GM19023 (cell line): ENCODE data around the gene TMEM184C.

Experiments used
- ATAC-seq: cut with Tn5 transposase; IDR thresholded peaks from one replicate; pipeline ENCODE4 v1.9.1; 2021; ENCODE audit warnings: mild to moderate bottlenecking, moderate library complexity; ENCODE audit not compliant: unreplicated experiment

TMEM184C gene

DNA sequence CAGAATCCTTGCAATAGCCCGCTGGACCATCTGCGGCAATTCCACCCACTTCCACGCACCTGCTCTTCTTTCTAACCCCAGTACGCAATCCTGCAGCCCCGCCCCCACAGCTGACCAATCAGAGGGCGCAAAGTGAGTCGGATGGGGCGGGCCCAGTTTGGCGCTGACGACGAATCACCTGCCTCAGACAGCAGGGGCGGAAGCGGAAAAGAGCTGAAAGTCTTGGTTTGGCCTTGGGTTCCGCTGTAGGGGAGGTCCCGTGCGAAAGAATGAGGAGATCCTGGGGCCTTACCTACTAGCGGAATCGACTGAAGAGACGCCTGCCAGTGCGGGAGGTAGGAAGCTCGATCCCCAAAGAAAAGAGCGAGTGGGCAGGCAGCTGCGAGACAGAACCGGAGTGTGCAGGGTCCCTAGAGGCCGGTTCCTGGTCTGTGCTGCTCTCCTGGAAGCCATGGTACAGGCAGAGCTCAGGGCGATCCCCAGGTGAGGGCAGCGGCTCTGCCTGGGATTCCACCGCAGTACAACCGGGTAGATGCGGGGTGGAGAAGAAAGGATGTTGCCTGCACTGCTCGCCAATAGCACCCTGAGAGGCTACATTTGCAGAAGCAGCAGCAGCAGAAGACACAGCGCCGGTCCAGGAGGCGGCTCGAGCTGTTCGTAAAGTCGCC is at the start of gene TMEM184C:
Gene TMEM184C (plus strand): TSS at position 225 of the 668 bp plus-strand sequence. CDS start 560 bp downstream, outside the sequence.
- peak; percentile 100 for ATAC-seq

DNA sequence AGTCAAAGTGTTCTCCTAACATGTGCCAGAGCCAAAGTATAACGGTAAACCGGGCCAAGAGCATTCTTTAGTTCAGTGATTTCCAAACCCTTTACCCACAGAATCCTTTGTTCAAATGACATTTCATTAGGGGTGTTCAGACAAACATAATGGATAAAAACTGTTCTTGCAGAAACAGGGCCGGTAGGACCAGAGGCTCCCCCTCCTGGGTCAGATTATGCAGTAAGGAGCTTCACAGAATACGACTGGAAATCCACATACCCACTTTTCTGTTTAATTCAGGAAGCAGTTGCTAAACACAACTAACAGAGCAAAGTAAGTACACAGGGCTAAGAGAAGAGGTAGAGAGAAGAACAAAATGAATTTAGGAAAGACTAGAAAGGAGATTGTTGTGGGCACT is 46.6 kb upstream of the TMEM184C start:
- no peak for ATAC-seq

DNA sequence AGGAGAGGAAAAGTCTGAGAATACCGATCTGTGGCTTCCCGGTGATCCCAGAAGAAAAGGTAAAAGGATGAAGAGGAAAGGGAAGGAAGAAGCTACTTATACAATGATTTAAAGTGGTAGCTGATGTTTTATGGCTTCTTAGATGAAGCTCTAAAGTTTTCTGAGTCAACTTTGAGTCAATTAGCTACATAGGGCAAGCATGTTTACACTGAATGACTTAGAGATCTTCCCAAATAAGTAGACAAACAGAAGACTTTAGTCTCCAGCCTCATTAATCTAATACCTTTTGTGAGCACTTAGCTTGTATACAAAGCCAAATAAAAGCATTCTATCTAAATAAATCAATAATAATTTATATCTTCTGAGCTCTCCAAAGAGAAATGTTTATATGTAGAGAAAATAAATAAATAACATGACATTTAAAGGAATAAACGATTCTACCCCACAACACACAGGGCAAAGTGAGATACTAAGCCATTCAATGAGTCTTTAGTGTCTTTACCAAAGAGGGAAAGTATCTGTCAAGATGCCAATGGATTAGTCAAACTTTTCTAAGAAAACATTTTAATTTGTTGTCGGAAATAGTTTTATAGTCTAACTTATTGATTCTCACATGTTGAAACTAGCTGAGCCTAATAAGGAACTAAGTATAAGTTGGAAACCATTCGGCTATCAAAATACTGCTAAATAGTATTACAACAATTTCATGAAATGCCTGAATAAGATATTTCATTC is 46.0 kb upstream of the TMEM184C start:
- no peak for ATAC-seq

GRCh38 chr4:147576084-147576483 is 41.1 kb upstream of the TMEM184C start:
- ATAC-seq, result no peak

DNA sequence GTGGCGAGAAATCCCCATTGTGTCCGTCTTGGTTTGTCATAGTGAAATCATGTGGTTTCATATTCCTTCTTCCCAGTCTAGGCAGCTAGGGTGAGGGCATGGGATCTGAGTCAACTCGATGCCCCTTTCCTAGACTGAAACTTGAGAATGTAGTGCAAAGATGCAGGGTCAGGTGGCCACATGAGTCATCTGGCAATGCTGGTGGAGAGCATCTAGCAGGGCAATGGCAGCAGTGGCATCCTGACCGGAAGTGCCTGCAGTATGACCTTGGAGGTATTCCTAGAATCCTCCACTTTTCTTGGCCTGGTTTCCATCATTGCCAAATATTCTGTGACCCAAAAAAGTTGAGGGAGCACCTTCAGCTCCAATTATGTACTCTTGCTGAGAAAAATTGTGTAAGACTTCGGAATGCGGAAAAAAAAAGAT is 39.1 kb upstream of the TMEM184C start:
- ATAC-seq, result no peak

GRCh38 chr4:147578593-147578992 is 38.6 kb upstream of the TMEM184C start:
- ATAC-seq, result no peak

DNA sequence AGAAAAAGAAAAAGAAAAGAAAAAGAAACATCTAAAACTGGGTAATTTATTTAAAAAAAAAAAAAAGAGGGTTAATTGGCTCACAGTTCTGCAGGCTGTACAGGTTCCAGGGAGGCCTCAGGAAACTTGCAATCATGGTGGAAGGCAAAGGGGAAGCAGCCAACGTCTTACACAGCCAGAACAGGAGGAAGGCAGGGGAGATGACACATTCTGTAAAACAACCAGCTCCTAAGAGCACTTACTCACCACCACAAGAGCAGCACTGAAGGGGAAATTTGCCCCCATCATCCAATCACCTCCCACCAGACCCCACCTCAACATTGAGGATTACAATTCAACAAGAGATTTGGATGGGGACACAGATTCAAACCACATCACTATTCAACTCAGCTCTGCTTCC is 36.8 kb upstream of the TMEM184C start:
- no peak for ATAC-seq

- no peak for ATAC-seq
Measured at GRCh38 chr4:147581606-147582350, 35.4 kb upstream of the TMEM184C start.

DNA sequence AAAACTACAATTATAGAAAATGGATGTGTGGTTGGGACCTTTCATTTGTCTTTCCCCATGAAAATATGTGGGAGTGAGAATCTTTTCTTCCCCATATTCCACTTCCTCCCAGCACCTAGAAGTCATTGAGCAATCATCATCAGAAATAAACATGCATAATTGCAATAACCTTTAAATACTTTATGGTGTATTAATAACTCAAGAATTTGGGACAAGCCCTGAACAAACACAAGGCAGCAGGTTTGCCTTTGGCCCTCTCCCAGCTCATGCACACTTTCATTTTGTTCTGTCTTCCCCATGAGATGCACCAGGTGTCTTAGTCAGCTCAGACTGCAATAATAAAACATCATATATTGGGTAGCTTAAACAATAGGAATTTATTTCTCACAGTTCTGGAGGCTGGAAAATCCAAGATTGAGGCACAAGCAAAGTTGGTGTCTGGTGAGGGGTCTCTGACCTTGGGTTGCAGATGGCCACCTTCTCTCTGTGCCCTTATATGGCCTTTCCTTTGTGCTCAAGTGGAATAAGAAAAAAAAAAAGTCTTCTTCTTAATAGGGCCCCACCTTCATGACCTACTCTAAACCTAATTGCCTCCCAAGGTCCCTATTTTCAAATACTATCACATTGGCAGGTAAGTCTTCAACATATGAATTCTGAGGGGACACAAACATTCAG is 34.7 kb upstream of the TMEM184C start:
- ATAC-seq, result no peak

GRCh38 chr4:147583876-147584275 is 33.3 kb upstream of the TMEM184C start:
- no peak for ATAC-seq

GRCh38 chr4:147586032-147586431 is 31.2 kb upstream of the TMEM184C start:
- no peak for ATAC-seq

DNA sequence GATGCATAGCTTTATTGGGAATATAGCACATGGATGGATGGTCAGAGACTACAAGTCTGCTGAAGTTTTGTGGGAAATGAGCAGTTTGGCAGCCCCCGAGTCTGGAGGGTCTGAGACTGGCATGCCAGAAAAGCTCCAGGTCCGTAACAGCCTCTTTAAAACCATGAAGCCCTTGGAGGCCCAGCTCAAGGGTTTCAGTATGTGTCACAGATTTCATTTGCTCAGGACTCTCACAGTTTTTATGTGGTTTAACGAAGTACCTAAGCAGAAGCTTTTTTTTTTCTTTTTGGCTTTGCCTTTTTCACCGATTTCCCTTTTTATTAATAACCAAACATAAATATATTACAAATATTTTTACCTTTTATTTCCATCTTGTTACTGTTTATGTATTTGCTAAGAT is 30.6 kb upstream of the TMEM184C start:
- no peak for ATAC-seq

GRCh38 chr4:147587041-147587440 is 30.2 kb upstream of the TMEM184C start:
- no peak for ATAC-seq

DNA sequence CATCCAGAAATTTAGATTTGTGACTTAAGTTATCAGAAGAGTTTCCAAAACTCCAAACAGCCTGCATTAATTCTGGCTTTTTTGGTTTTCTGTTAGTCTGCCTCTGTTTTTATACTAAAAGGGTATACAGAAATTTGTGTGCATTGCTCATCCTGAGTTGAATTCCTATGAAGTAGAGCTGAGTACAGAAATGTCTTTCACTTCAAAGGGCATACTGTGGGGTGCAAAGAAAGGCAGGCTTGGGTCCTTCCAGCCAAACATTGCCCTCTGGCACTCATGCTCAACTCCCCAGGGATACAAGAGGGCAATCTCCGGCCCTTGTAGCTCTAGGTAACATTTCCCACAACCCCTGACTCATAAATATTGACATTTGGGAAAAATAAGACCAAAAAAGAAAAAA is 27.6 kb upstream of the TMEM184C start:
- ATAC-seq, result no peak

- ATAC-seq, result no peak
Measured at GRCh38 chr4:147590249-147590920, 26.8 kb upstream of the TMEM184C start.

DNA sequence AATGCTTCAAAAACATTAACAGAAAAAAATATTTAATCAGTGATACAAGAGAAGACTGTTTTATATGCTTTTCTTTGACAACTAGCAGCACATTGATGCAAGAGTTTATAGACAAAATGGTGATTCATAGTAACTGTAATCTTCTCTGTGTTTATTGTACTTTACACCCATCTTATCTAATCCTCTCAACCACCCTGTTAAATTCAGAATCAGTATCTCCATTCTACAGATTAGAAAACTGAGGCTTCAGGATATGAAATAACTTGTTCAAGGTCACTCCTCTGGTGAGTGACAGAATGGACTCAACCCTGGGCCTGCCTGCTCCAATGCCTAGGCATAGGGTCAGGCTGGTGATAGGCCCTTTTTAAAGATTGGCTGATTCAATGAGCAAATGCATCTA is 26.1 kb upstream of the TMEM184C start:
- ATAC-seq, result no peak

DNA sequence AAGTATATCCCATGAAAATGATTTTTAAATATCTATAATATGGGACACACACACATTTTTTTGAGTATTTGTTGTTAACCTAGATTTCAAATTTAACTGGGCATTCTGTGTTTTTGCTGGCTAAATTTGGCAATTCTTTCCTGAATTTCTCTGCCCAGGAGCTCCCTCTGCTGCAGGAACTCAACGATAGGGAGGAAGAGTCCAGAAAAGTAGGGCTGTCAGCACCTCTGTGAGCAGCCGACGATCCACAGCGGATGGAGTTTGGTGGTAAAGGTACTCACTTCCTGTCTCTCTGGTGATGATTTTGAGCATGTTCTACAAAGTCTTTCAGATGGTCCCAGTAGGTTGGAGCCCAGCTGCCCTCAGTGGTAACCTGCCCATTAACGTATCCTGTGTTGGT is 23.1 kb upstream of the TMEM184C start:
- ATAC-seq, result no peak

DNA sequence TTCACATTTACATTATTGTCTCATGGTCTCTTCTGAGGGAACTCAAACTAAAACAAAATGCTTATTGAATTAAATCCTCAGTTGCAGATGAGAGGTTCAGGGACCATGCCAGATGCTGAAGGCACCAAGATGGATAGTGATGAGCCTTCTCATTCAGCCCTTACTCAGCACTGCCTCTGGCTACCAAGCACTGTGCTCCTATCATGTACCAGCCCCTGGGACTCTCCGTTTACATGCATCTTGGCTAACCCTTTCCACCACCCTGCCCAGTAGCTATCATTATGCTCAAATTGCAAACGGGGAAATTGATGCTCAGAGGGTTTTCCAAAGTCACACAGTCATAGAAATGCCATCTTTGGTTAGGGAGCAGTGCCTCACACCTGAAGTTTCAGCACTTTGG is 22.6 kb upstream of the TMEM184C start:
- no peak for ATAC-seq

DNA sequence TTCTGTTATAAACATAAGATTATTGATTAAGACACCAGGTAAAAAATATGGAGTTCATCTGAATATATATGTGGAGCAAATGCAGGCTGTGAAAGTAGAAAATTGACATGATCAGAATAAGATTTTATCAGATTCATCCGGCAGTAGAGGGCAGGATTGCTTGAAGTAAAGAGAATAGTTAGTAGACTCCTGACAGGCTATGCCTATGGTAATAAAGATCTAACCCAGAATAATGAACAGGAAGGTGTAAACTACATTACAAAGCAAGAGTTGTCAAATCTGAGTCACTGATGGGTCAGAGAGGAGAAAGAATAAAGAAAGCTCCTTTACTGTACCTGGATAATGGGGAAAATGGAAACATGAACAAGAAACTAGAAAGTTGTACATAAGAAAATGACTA is 20.8 kb upstream of the TMEM184C start:
- no peak for ATAC-seq

DNA sequence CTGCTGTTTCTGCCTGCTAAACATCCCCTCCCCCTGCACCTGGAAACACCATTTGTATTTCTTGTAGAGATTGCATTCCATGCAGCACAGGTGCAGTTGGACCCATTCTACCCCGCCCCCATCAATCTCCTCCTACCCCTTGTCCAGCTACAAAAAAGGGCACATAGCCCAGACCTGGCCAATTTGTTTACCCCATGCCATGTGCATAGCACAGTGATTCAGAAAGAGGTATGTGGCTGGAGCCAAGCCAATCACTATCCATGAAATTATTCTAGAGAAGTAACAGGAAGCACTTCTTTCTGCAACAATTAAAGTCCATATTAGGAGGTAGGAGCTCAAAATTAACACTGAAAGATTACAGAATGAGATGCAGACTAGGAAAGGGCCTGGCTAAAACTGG is 20.2 kb upstream of the TMEM184C start:
- no peak for ATAC-seq

DNA sequence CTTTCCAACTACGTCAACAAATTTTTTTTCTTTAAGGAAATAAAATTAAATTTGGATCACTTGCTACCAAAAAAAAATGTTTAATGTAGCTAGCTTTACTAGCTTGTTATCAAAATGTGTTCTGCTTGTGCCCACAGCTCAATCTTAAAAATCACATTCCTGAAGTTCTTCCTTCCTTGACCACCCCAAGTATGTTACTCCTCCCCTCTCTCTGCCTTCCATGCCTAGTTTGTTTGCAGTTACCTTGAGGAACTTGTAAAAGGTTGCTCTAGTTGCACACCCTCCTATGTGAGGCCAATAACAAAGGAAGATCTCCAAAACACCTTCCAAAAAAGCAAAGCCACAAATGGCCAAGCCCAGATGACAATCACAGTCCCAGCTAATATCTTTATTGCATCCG is 19.6 kb upstream of the TMEM184C start:
- no peak for ATAC-seq
